PC-9 (cell line): Measurements from ENCODE around the gene SYN1.

Experiments used
- CTCF ChIP-seq: fragments of 200-600 bp; sonication (generic); conservative IDR thresholded peaks from 2 replicates; pipeline ENCODE4 v1.6.1; 2017; ENCODE audit warnings: mixed run types, antibody characterized with exemption, mild to moderate bottlenecking, moderate library complexity
- EZH2 ChIP-seq: fragments of 200-600 bp; sonication (generic); IDR thresholded peaks from 2 replicates; pipeline ENCODE4 v1.8.0; 2017; ENCODE audit warnings: antibody characterized with exemption, low read depth

DNA sequence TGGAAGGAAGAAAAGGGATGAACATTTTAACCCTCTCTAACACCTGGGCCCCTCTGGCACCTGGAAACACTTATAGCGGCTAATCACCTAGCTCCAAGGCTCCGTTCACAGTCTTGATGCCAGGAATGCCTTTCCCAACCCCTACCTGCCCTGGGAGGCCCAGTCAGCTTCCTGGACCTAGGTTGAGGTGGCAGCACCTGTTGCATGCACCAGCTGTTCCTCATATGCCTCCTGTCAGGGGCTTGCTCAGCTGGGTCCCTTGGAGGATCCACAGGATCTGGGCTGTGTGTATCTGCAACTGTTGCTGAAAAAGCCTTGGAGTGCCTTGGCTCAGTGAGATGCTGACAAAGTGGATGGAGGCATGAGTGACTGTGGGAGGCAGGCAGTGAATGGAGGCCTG is 5.7 kb upstream of the SYN1 start:
- TF ChIP-seq CTCF (no peak), EZH2 (no peak)
